RWPE1 (cell line): Measurements from ENCODE around the gene BCL11A.

Experiments used
- CTCF ChIA-PET: fragments of 350-600 bp; sonication (Branson Sonifier 250); formaldehyde crosslinking; extraction: SDS; loops from one replicate; lab custom pipeline; 2021; lab: Yijun Ruan, JAX
- POLR2A ChIA-PET: fragments of 400-600 bp; formaldehyde crosslinking; extraction: SDS; loops from one replicate; lab custom pipeline; 2020; ENCODE audit warnings: antibody characterized with exemption; ENCODE audit not compliant: low non-redundant PET; lab: Yijun Ruan, JAX
- DNase-seq: peaks from one replicate; pipeline ENCODE4 v3.0.0; 2012; ENCODE audit warnings: low spot score
- H3K27ac ChIP-seq: fragments of 450-650 bp; 2 replicates; pipeline ENCODE4 v1.5.1; 2017
- TF ChIP-seq, protein P1 (sequence below): fragments of 450-650 bp; conservative IDR thresholded peaks from 2 replicates; pipeline ENCODE4 v1.5.1; 2017; ENCODE audit warnings: low read depth, mild to moderate bottlenecking

BCL11A gene

DNA sequence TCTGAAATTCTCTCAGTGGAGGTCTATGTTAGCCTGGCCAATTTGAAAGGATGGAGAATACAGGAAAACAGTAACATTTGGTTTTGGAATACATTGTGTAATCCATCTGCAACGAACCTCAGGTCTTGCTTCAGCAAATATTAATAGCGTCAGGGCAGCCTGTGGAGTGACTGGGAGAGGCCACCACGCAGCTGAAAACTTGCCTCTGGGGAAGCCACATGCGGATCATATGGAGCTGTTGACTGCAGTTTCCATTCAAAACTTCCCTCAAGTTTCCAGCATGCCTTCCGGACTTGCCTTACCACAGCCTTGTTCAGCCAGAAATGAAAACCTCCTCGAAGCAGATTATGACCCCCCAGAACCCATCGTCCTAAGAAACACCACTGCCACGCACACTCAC lies 25.7 kb downstream of the BCL11A start:
- ChIA-PET POLR2A (no interaction called here), CTCF (interaction anchor here (1.5 kb wide), 1 partner anchor 55 kb away, joined by 3 read pairs; no protein-coding TSS in a partner anchor)
- TF ChIP-seq, protein P1, sequence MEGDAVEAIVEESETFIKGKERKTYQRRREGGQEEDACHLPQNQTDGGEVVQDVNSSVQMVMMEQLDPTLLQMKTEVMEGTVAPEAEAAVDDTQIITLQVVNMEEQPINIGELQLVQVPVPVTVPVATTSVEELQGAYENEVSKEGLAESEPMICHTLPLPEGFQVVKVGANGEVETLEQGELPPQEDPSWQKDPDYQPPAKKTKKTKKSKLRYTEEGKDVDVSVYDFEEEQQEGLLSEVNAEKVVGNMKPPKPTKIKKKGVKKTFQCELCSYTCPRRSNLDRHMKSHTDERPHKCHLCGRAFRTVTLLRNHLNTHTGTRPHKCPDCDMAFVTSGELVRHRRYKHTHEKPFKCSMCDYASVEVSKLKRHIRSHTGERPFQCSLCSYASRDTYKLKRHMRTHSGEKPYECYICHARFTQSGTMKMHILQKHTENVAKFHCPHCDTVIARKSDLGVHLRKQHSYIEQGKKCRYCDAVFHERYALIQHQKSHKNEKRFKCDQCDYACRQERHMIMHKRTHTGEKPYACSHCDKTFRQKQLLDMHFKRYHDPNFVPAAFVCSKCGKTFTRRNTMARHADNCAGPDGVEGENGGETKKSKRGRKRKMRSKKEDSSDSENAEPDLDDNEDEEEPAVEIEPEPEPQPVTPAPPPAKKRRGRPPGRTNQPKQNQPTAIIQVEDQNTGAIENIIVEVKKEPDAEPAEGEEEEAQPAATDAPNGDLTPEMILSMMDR: no peak
- H3K27ac ChIP-seq: no peak overlapping the region
- DNase-seq: no peak

DNA sequence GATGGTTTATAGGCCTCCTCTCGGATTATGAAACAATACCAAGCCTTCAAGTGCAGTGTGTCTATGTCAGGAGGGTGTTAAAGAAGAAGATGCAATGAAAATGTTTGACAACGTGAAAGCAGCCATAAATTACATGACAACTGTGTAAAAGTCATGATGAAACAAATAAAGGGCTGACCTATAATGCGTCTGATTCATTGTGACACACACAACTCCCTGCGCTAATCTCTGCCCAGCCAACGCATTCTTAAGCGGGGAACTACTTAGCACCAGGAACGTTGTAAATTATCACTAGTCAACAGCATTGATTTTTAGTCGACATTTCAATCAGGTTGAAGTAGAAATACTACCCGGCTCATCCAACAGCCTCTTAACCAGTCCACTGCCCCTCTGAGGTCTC lies 26.8 kb downstream of the BCL11A start:
- no peak for DNase-seq
- H3K27ac ChIP-seq: no peak overlapping the region
- TF ChIP-seq, protein P1: no peak
- ChIA-PET POLR2A (no interaction called here), CTCF (interaction anchor here (0.6 kb wide), 1 partner anchor 18 kb away, joined by 5 read pairs; no protein-coding TSS in a partner anchor)

DNA sequence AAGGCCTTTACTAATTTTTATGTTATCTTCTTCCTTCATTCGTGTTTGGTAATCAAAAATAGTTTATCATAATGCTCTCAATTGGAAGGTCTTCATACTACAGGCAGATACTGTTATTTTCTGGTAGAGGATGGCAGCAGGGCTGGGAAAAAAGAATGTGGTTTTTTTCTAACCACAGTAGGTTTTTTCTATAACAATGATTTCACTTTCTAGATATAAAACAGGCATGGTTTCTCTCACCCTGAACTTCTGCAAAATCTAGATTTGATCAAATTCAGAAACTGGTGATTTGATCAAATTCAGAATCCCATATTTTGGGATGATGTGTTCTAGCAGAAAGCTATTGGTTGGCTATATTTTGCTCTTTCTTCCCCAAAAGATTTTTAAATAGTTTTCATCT lies 27.6 kb downstream of the BCL11A start:
- H3K27ac ChIP-seq: no peak overlapping the region
- CTCF ChIA-PET: interaction anchor here (0.6 kb wide), 1 partner anchor 17 kb away, joined by 5 read pairs; no protein-coding TSS in a partner anchor
- DNase-seq: no peak
- POLR2A ChIA-PET: no interaction called here
- TF ChIP-seq, protein P1: no peak

DNA sequence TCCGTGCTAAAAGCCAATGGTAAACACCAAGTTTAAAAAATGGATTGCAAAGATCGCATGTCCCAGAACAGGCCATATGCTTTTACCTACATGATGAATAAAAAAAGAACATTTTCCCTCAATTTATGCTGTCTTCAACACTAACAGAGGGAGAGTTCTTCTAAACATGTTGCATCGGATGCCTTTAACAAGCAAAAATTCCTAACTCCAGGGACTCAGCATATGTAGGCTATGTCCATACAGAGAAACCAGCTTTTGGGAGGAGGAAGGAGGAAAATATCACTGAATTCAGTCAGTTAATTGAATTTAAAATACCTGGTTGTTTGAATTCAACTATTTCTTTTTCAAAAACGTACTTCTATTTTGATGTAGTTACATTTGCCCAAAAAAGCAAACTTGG lies 28.6 kb downstream of the BCL11A start:
- CTCF ChIA-PET: no interaction called here
- TF ChIP-seq, protein P1: no peak

DNA sequence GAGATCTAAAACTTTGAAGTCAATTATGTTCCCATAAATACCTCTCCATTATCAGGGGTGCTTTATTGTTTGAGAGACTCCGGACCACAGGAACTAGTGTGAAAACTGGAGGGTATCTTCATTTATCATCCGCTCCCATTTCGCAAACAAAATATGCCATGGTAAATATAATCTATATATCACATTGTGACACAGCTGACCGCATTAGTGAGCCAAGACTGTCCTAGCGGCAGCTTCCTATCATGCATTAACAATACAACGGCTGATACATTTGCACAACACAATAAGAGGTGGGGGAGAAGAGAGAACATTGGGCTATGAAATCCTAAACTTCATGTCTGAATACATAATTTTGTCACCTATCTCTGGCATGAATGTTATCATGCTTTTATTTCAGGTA lies 29.5 kb downstream of the BCL11A start:
- ChIA-PET CTCF (no interaction called here), POLR2A (no interaction called here)
- H3K27ac ChIP-seq: no peak overlapping the region
- no peak for DNase-seq
- TF ChIP-seq, protein P1: no peak

More for the DNA sequence above, 28.6 kb downstream of the BCL11A start:
- POLR2A ChIA-PET: no interaction called here
- no peak overlapping the region for H3K27ac ChIP-seq
- no peak for DNase-seq

DNA sequence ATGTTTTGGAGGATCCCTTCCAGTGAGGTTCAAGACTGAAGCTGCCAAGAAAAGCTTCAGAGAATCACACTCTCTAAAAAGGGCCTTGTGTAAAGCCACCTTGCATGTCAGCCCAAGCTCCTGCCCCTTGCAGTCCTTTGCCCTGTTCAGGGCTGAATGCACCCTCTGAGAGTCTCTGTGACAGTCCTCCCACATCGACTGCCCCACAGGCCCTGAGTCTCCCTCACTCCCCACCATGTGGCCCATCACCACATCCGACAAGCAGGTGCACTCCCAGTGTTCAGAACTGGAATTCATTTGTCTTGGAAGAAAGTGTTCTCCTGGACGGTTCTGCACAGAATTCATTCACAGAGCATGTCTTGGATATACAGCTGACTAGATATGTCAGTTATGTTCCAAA lies 31.0 kb downstream of the BCL11A start:
- H3K27ac ChIP-seq: no peak overlapping the region
- TF ChIP-seq, protein P1: no peak
- POLR2A ChIA-PET: interaction anchor here (0.5 kb wide), 1 partner anchor 370 kb away, joined by 3 read pairs; no protein-coding TSS in a partner anchor
- CTCF ChIA-PET: interaction anchor here (0.7 kb wide), 1 partner anchor 29 kb away, joined by 3 read pairs; no protein-coding TSS in a partner anchor
- no peak for DNase-seq
